Cardiac septum (tissue), 1 donor: ENCODE data around the gene ARNT2. TPM values are rescaled to one million over a fixed set of nuclear protein-coding genes. Genes with fewer than 3 reads are reported as not detected.
A peak's percentile ranks its signal among the peaks of the same experiment; 100 is the strongest.

ENCODE experiments used
- DNase-seq: peaks from one replicate; pipeline ENCODE4 v3.0.0-alpha.2; 2020; ENCODE audit warnings: low spot score
- intact Hi-C: fragments of 100-400 bp; cut with DNase I; formaldehyde crosslinking; loops from one replicate; pipeline ENCODE4 v1.14.0; 2022
- total RNA-seq: library from RNA; stranded (reverse); fragmentation: NEBNext Ultra II Directional; extraction: Animal tissue kit (Norgen Biotek cat#: 25700); gene quantifications from one replicate; pipeline ENCODE4 v1.2.1, GENCODE V29; 2021
- donor health status: DM: no; HTN: no; CAD: no.

The ARNT2 gene
- total RNA-seq, 1 donor from 2014 or later: 4.7 TPM

- no peak for DNase-seq
- intact Hi-C loops: no loop called here
Observed at GRCh38 chr15:80559761-80560160, 155.6 kb downstream of the ARNT2 start.

GRCh38 chr15:80560601-80561400, 156.6 kb downstream of the ARNT2 start:
- intact Hi-C loops: no loop called here
- DNase-seq: no peak

GRCh38 chr15:80561500-80561899, 157.3 kb downstream of the ARNT2 start:
- intact Hi-C loops: no loop called here
- no peak for DNase-seq

- DNase-seq: no peak
- intact Hi-C loops: no loop called here
Observed at GRCh38 chr15:80562033-80562432, 157.9 kb downstream of the ARNT2 start.

GRCh38 chr15:80562846-80563245, 158.7 kb downstream of the ARNT2 start:
- no peak for DNase-seq
- intact Hi-C loops: no loop called here

- no peak for DNase-seq
- intact Hi-C loops: no loop called here
Observed at GRCh38 chr15:80563372-80563997, 159.3 kb downstream of the ARNT2 start.

GRCh38 chr15:80564056-80564455, 159.9 kb downstream of the ARNT2 start:
- intact Hi-C loops: no loop called here

GRCh38 chr15:80565398-80565797, 161.2 kb downstream of the ARNT2 start:
- intact Hi-C loops: loop anchor here (5.0 kb wide), 2 partner anchors 108 to 402 kb away; no protein-coding TSS in a partner anchor
- DNase-seq: no peak

More at GRCh38 chr15:80564056-80564455, 159.9 kb downstream of the ARNT2 start:
- no peak for DNase-seq

- no peak for DNase-seq
- intact Hi-C loops: loop anchor here (5.0 kb wide), 2 partner anchors 109 to 401 kb away; no protein-coding TSS in a partner anchor
Observed at GRCh38 chr15:80565988-80566387, 161.8 kb downstream of the ARNT2 start.

GRCh38 chr15:80567721-80568157, 163.6 kb downstream of the ARNT2 start:
- no peak for DNase-seq
- intact Hi-C loops: loop anchor here (2.0 to 5.0 kb wide), 3 partner anchors 110 to 400 kb away; no protein-coding TSS in a partner anchor

GRCh38 chr15:80568298-80568697, 164.1 kb downstream of the ARNT2 start:
- no peak for DNase-seq
- intact Hi-C loops: loop anchor here (2.0 to 5.0 kb wide), 3 partner anchors 111 to 399 kb away; no protein-coding TSS in a partner anchor

GRCh38 chr15:80568876-80569605, 164.9 kb downstream of the ARNT2 start:
- DNase-seq: peak; percentile 53
- intact Hi-C loops: loop anchor here (2.0 to 5.0 kb wide), 3 partner anchors 112 to 398 kb away; no protein-coding TSS in a partner anchor

- intact Hi-C loops: loop anchor here (2.0 to 5.0 kb wide), 3 partner anchors 112 to 398 kb away; no protein-coding TSS in a partner anchor
Observed at GRCh38 chr15:80569656-80570055, 165.5 kb downstream of the ARNT2 start.

GRCh38 chr15:80570553-80570952, 166.4 kb downstream of the ARNT2 start:
- peak; percentile 47 for DNase-seq
- intact Hi-C loops: no loop called here

More at GRCh38 chr15:80569656-80570055, 165.5 kb downstream of the ARNT2 start:
- peak; percentile 46 for DNase-seq

GRCh38 chr15:80572337-80572736, 168.2 kb downstream of the ARNT2 start:
- intact Hi-C loops: no loop called here
- DNase-seq: peak; percentile 35

GRCh38 chr15:80573606-80574005, 169.4 kb downstream of the ARNT2 start:
- intact Hi-C loops: no loop called here
- no peak for DNase-seq

- intact Hi-C loops: no loop called here
- DNase-seq: peak; percentile 29
Observed at GRCh38 chr15:80574590-80574989, 170.4 kb downstream of the ARNT2 start.

GRCh38 chr15:80576519-80577090, 172.4 kb downstream of the ARNT2 start:
- DNase-seq: peak; percentile 67
- intact Hi-C loops: no loop called here

GRCh38 chr15:80577552-80578205, 173.5 kb downstream of the ARNT2 start:
- intact Hi-C loops: no loop called here
- DNase-seq: peak; percentile 49
